HFFc6 (cell line): ENCODE results near the gene SPINT1. TPM values are rescaled to one million over a fixed set of nuclear protein-coding genes. Genes with fewer than 3 reads are reported as not detected.
A peak's percentile ranks its signal among the peaks of the same experiment; 100 is the strongest.

Experiments used
- DNase-seq: peaks from one replicate; pipeline ENCODE4 v3.0.0-alpha.2; 2018
- H3K27ac Mint-ChIP-seq: 2 replicates; pipeline ENCODE4 v1.8.0; 2020; ENCODE audit warnings: mild to moderate bottlenecking, mixed read lengths
- H3K27me3 Mint-ChIP-seq: 2 replicates; pipeline ENCODE4 v1.8.0; 2021; ENCODE audit warnings: mild to moderate bottlenecking, moderate library complexity, mixed read lengths; ENCODE audit not compliant: insufficient read depth
- H3K36me3 Mint-ChIP-seq: 2 replicates; pipeline ENCODE4 v1.8.0; 2021; ENCODE audit warnings: low read depth, mixed read lengths
- H3K4me1 Mint-ChIP-seq: 2 replicates; pipeline ENCODE4 v1.8.0; 2020; ENCODE audit warnings: low read depth, mixed read lengths
- H3K4me3 Mint-ChIP-seq: 2 replicates; pipeline ENCODE4 v1.8.0; 2020; ENCODE audit warnings: mild to moderate bottlenecking, moderate library complexity, mixed read lengths
- H3K9me3 Mint-ChIP-seq: 2 replicates; pipeline ENCODE4 v1.8.0; 2020; ENCODE audit warnings: mild to moderate bottlenecking, mixed read lengths
- CTCF ChIP-seq: fragments of 200-600 bp; sonication (generic); IDR thresholded peaks from 2 replicates; pipeline ENCODE4 v1.5.0; 2021; ENCODE audit warnings: antibody characterized with exemption, mild to moderate bottlenecking
- total RNA-seq, 6 experiments: library from RNA; stranded (reverse); fragmentation: NEBNext Ultra II Directional; extraction: Animal tissue kit (Norgen Biotek cat#: 25700); gene quantifications; 2 replicates in 1 of 6; 3 replicates in 5 of 6; pipeline ENCODE4 v1.2.3, GENCODE V29; 2021

SPINT1 gene
- total RNA-seq, 6 experiments from 2014 or later, result 0.14 to 0.51 (median 0.26) TPM; not detected in 1

- Mint-ChIP-seq H3K27me3 (peaks cover 5% of the 10 kb centered on the region), H3K4me3 (no peak overlapping the region), H3K27ac (no peak overlapping the region), H3K4me1 (peaks cover 7% of the 10 kb centered on the region), H3K36me3 (no peaks in the 10 kb centered on the region), H3K9me3 (no peaks in the 10 kb centered on the region)
- DNase-seq, result no peak
- no peak for TF ChIP-seq CTCF
Observed at GRCh38 chr15:40831861-40832260, 12.0 kb upstream of the SPINT1 start.

DNA sequence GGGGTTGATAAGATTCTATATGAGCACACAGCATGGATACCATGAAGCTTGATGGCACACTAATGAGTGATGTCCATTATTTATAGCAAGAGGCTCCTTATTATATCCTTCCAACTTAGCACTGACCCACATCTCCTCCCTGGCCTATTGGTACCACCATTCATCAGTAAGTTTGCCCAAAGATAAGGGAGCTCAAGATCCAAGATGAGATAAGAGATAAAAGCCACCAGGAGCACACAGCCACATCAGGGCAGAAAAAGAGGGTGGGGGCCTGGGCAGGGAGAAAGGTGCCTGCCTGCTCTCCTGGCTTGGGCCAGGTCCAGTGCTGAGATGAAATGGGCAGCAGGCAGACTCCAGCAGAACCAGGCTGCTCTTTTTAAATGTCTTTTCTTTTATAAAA, 10.9 kb upstream of the SPINT1 start:
- H3K9me3 Mint-ChIP-seq, result no peaks in the 10 kb centered on the region
- peaks cover 7% of the 10 kb centered on the region for H3K4me1 Mint-ChIP-seq
- no peaks in the 10 kb centered on the region for H3K36me3 Mint-ChIP-seq
- no peak for DNase-seq
- H3K27me3 Mint-ChIP-seq, result peaks cover 5% of the 10 kb centered on the region
- H3K27ac Mint-ChIP-seq, result no peak overlapping the region
- no peak for TF ChIP-seq CTCF
- no peak overlapping the region for H3K4me3 Mint-ChIP-seq

DNA sequence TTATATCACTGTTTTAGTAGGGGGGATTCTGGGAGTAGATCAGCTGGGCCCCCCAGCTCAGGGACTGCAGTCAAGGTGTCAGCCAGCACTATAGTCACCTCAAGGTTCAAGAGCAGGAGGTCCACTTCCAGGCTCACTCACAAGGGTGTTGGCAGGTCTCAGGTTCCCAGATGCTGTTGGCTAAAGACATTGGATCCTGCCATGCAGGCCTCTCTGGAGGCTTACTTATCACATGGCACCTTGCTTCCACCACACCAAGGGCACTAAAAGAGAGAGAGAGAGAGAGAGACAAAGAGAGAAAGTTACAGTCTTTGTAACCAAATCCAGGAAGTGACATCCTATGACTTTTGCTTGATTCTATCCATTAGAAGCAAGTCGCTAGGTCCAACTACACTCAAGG, 7.8 kb upstream of the SPINT1 start:
- H3K36me3 Mint-ChIP-seq, result no peaks in the 10 kb centered on the region
- no peak for TF ChIP-seq CTCF
- H3K9me3 Mint-ChIP-seq, result no peaks in the 10 kb centered on the region
- DNase-seq, result no peak
- H3K4me1 Mint-ChIP-seq, result peaks cover 16% of the 10 kb centered on the region
- H3K4me3 Mint-ChIP-seq, result no peak overlapping the region
- no peak overlapping the region for H3K27ac Mint-ChIP-seq
- H3K27me3 Mint-ChIP-seq, result peaks cover 2% of the 10 kb centered on the region; the same call in 1 of the 2 replicates

GRCh38 chr15:40838756-40839155, 5.1 kb upstream of the SPINT1 start:
- Mint-ChIP-seq H3K27me3 (peaks cover 8% of the 10 kb centered on the region), H3K4me1 (peaks cover 22% of the 10 kb centered on the region), H3K27ac (peak overlapping the region; percentile 29; the same call in 1 of the 2 replicates), H3K36me3 (no peaks in the 10 kb centered on the region), H3K9me3 (no peaks in the 10 kb centered on the region), H3K4me3 (no peak overlapping the region)
- TF ChIP-seq CTCF, result no peak
- peak; percentile 21 for DNase-seq

GRCh38 chr15:40841741-40842140, 2.1 kb upstream of the SPINT1 start:
- no peaks in the 10 kb centered on the region for H3K9me3 Mint-ChIP-seq
- no peak for TF ChIP-seq CTCF
- no peak overlapping the region for H3K4me3 Mint-ChIP-seq
- H3K36me3 Mint-ChIP-seq, result no peaks in the 10 kb centered on the region
- peaks cover 29% of the 10 kb centered on the region for H3K27me3 Mint-ChIP-seq
- peaks cover 19% of the 10 kb centered on the region; the same call in 1 of the 2 replicates for H3K4me1 Mint-ChIP-seq
- DNase-seq, result no peak
- no peak overlapping the region for H3K27ac Mint-ChIP-seq
